Cardiac fibroblast (primary cell): ENCODE data around the gene PLXDC1.

Source experiments
- DNase-seq, 2 donors: peaks; one replicate each; pipeline versions ENCODE4 v3.0.0 to v3.0.0-alpha.2; 2010; ENCODE audit warnings: low read depth in 2 of 2
- H3K4me3 ChIP-seq, 2 donors: replicated peaks in 1 of 2; 1 replicate in 1 of 2; 2 replicates in 1 of 2; pipeline ENCODE4 v1.5.1; 2011; ENCODE audit warnings: low read depth in 2 of 2, low read length in 2 of 2, mild to moderate bottlenecking in 2 of 2, moderate library complexity in 1 of 2
- CTCF ChIP-seq: IDR thresholded peaks from one replicate; pipeline ENCODE4 v1.5.1; 2011; ENCODE audit warnings: low read depth, mild to moderate bottlenecking, low read length, inconsistent platforms

Gene PLXDC1

GRCh38 chr17:39096508-39097149 is 54.8 kb downstream of the PLXDC1 start:
- TF ChIP-seq CTCF: no peak
- DNase-seq: peak in 1 of 2 donors; percentile 15
- no peak overlapping the region for H3K4me3 ChIP-seq

GRCh38 chr17:39095309-39095686 is 56.1 kb downstream of the PLXDC1 start:
- no peak overlapping the region for H3K4me3 ChIP-seq
- DNase-seq: peak; percentile 36 to 57
- TF ChIP-seq CTCF: no peak

GRCh38 chr17:39094607-39095308 is 56.7 kb downstream of the PLXDC1 start:
- no peak overlapping the region for H3K4me3 ChIP-seq
- no peak for DNase-seq
- no peak for TF ChIP-seq CTCF

GRCh38 chr17:39092692-39093230 is 58.7 kb downstream of the PLXDC1 start:
- no peak overlapping the region for H3K4me3 ChIP-seq
- no peak for TF ChIP-seq CTCF
- no peak for DNase-seq

GRCh38 chr17:39090908-39091665 is 60.4 kb downstream of the PLXDC1 start:
- TF ChIP-seq CTCF: no peak
- H3K4me3 ChIP-seq: no peak overlapping the region
- DNase-seq: no peak

GRCh38 chr17:39090400-39090799 is 61.0 kb downstream of the PLXDC1 start:
- no peak for TF ChIP-seq CTCF
- H3K4me3 ChIP-seq: no peak overlapping the region
- DNase-seq: no peak
